ENCODE data around the gene UBLCP1. TPM values are rescaled to one million over a fixed set of nuclear protein-coding genes. Genes with fewer than 3 reads are reported as not detected.
A peak's percentile ranks its signal among the peaks of the same experiment; 100 is the strongest.
"Not testable (repeated sequence)": the region's sequence is repeated elsewhere in the genome, so short reads cannot be mapped to it uniquely, and the experiment has no call there.

Gene UBLCP1
- total RNA-seq, 4 donors from 2014 or later, result 14.9 to 21.1 (median 19.3) TPM

GRCh38 chr5:159258361-159258760 lies 4.7 kb upstream of the UBLCP1 start:
- Histone ChIP-seq H3K36me3 (no peaks in the 10 kb centered on the region), H3K27me3 (no peaks in the 10 kb centered on the region), H3K4me1 (peaks cover 0 to 6% of the 10 kb centered on the region in 2 donors), H3K9me3 (no peaks in the 10 kb centered on the region), H3K4me3 (replicated peaks in 1 of 3) (no peak overlapping the region), H3K27ac (no peak overlapping the region)
- no peak for TF ChIP-seq CTCF (IDR thresholded peaks at IDR 0.05)
- intact Hi-C loops (cut with DNase I), result no loop called here
- WGBS, 2 donors, result 92 to 93% methylated on average over 2 of the region's 2 CpGs
- DNase-seq, result no peak

- H3K27me3 ChIP-seq; H3K27ac ChIP-seq; H3K4me3 ChIP-seq (replicated peaks in 1 of 3); H3K9me3 ChIP-seq; H3K36me3 ChIP-seq; DNase-seq: not testable (repeated sequence)
- 49 to 65% methylated on average over 4 of the region's 4 CpGs for WGBS, 2 donors
- peaks cover 0 to 15% of the 10 kb centered on the region in 2 donors for H3K4me1 ChIP-seq
- intact Hi-C loops (cut with DNase I), result loop anchor here (5.0 kb wide), 1 partner anchor 103 kb away; no protein-coding TSS in a partner anchor
These were observed 2.9 kb upstream of the UBLCP1 start for GRCh38 chr5:159260212-159260611.

DNA sequence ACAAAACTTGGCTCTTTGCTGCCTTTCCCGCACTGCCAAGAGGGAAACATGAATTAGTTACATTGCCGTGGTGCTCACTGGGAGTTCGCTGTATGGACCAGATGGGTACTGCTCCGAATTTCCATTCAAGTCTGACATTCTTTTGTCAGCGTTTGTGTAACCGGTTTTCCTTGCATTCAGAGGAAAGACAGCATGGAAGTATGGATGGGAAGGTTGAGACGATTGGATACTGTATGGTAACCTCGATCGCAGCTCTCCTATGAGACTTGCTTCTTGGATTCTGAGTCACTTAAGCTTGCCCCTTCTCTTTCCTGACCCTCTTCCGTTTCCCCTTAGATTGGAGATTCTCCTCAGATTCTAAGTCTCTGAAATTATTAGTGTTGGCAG lies 625 bp upstream of the UBLCP1 start:
- TF ChIP-seq POLR2A (IDR thresholded peaks at IDR 0.05), result no peak
- no peak for TF ChIP-seq CTCF (IDR thresholded peaks at IDR 0.05)
- no peaks in the 10 kb centered on the region for H3K27me3 ChIP-seq
- H3K4me3 ChIP-seq (replicated peaks in 1 of 3), result peak overlapping the region; percentile 72 to 98 (median 80)
- WGBS, 2 donors, result 36 to 39% methylated on average over 10 of the region's 10 CpGs
- no peaks in the 10 kb centered on the region for H3K36me3 ChIP-seq
- peaks cover 0 to 15% of the 10 kb centered on the region in 2 donors for H3K4me1 ChIP-seq
- DNase-seq, result no peak
- peak overlapping the region; percentile 75 to 91 (median 75) for H3K27ac ChIP-seq
- no peaks in the 10 kb centered on the region for H3K9me3 ChIP-seq
- intact Hi-C loops (cut with DNase I), result loop anchor here (5.0 kb wide), 1 partner anchor 105 kb away; no protein-coding TSS in a partner anchor

DNA sequence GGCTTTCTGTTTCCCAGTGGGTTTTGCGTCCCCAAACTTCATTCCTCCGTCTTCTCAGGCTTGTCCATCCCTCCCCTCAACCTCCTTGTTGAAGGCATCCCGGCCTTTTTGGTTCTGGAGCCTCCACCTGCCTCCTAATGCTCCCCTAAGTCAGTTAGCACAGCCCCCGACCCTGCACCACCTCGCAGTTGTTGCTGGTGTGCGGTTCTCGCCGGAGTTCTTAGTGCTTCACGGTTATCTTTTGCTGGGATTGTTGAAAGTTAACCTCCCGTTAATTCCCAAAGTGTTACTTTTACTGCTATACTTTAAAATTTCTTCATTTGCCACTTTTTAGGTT lies 447 bp downstream of the UBLCP1 start:
- WGBS, 2 donors, result 3 to 7% methylated on average over 10 of the region's 10 CpGs

GRCh38 chr5:159266764-159267163 lies 3.7 kb downstream of the UBLCP1 start:
- H3K36me3 ChIP-seq; H3K27me3 ChIP-seq; H3K4me3 ChIP-seq (replicated peaks in 1 of 3); intact Hi-C loops (cut with DNase I); H3K9me3 ChIP-seq; H3K27ac ChIP-seq; DNase-seq: not testable (repeated sequence)
- 100% methylated on average over 1 to 2 of the region's 2 CpGs for WGBS, 2 donors
- H3K4me1 ChIP-seq, result peaks cover 0 to 15% of the 10 kb centered on the region in 2 donors

More for the DNA sequence above, 447 bp downstream of the UBLCP1 start:
- Histone ChIP-seq H3K36me3 (no peaks in the 10 kb centered on the region), H3K27me3 (no peaks in the 10 kb centered on the region), H3K9me3 (no peaks in the 10 kb centered on the region), H3K27ac (peak overlapping the region in 2 of 3 donors; percentile 75 to 91), H3K4me1 (peaks cover 0 to 15% of the 10 kb centered on the region in 2 donors), H3K4me3 (replicated peaks in 1 of 3) (peak overlapping the region; percentile 72 to 98 (median 80))
- no peak for DNase-seq
- no peak for TF ChIP-seq POLR2A (IDR thresholded peaks at IDR 0.05)
- TF ChIP-seq CTCF (IDR thresholded peaks at IDR 0.05), result no peak
- intact Hi-C loops (cut with DNase I), result loop anchor here (5.0 kb wide), 1 partner anchor 106 kb away; no protein-coding TSS in a partner anchor

- no peak for DNase-seq
- Histone ChIP-seq H3K27me3 (no peaks in the 10 kb centered on the region), H3K9me3 (no peaks in the 10 kb centered on the region), H3K27ac (no peak overlapping the region), H3K4me1 (no peaks in the 10 kb centered on the region), H3K4me3 (replicated peaks in 1 of 3) (no peak overlapping the region), H3K36me3 (peaks cover 0 to 9% of the 10 kb centered on the region in 2 donors)
- intact Hi-C loops (cut with DNase I), result no loop called here
- 86 to 89% methylated on average over 2 of the region's 2 CpGs for WGBS, 2 donors
- no peak for TF ChIP-seq CTCF (IDR thresholded peaks at IDR 0.05)
- no peak for TF ChIP-seq POLR2A (IDR thresholded peaks at IDR 0.05)
These were observed 6.6 kb downstream of the UBLCP1 start for GRCh38 chr5:159269723-159270122.

Measured in thyroid gland (tissue), 4 donors.